ENCODE data around the gene SLC38A8.

Gene SLC38A8

DNA sequence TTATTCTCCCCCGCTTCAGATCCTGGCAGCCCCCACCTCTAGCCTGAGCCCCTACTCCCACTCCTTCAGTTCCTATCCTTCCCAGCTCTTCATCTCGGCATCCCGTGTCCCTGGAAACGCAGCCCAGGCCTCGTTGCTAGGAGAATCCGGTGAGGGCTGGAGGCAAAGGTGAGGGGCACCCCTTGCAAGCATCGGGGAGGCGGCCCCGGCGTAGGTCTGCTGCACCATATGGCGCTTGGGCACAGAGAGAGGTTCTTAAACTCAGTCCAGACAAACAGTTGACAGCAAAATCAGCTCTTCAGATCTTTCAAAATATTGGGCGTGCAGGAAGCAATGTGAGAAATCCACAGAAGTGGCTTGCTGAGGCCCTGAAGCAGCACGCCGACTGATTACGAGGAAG lies 15.0 kb downstream of the SLC38A8 start:
- DNase-seq = no peak

DNA sequence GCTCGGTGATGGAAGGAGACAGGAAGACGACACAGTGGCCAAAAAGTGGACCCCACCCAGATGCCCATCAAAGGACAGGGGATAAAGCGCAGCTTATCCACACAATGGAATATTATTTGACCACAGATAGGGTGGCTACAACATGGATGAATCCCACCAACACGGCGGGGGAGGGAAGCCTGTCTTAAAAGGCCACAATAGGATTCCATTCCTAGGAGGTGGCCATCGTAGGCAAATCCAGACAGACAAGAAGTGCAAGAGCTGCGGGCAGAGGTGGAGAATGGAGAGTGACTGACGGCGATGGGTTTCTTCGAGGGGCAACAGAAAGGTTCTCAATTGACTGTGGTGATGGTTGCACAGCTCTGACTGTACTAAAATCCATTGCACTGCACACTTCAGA lies 16.0 kb downstream of the SLC38A8 start:
- no peak for DNase-seq

DNA sequence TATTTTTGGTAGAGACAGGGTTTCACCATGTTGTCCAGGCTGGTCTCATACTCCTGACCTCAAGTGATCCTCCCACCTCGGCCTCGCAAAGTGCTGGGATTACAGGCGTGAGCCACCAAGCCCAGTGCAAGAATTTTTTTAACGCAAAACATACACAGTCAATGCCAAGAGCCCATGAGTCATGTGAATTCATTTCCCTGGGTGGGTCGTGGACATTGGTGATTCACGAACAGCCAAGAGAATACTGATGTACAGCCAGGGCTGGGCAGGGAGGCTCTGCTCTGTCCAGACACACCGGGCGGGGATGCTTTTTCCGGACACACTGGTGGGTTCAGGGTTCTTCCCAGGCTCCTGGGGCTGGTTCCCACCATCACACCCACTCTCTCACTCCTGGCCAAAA lies 17.7 kb downstream of the SLC38A8 start:
- DNase-seq = no peak

DNA sequence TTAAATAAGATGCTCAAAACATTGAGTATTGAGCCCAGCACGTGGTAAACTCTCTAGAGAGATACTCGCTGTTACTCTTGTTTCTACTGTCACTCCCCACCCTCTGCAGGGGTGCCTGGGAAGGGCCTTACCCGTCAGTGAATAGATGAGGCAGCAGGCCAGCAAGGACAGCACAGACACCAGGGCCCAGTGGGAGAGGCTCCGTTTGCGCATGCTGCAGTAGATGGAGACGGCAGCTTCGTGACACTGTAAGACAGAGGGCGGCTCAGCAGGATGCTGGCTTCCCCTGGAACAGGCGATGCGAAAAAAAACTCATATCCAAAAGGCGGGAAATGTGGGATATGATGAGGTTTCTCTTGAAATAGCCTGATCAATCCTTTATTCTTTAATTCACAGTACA lies 20.0 kb downstream of the SLC38A8 start:
- DNase-seq = no peak

DNA sequence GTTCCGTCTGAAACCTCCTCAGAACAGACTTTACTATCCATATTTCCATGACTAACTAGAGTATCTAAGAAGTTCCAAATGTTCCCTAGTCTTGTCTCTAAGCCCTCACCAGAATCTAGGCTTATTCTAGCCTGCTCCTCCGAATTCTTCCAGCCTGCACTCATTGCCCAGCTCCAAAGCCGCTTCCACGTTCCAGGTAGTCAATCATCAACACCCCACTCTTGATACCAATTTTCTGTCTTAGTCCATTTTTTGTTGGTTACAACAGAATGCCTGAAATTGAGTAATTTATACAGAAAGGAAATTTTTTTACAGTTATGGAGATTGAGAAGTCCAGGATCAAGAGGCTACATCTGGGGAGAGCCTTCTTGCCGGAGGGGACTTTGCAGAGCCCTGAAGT lies 21.1 kb downstream of the SLC38A8 start:
- DNase-seq = no peak

DNA sequence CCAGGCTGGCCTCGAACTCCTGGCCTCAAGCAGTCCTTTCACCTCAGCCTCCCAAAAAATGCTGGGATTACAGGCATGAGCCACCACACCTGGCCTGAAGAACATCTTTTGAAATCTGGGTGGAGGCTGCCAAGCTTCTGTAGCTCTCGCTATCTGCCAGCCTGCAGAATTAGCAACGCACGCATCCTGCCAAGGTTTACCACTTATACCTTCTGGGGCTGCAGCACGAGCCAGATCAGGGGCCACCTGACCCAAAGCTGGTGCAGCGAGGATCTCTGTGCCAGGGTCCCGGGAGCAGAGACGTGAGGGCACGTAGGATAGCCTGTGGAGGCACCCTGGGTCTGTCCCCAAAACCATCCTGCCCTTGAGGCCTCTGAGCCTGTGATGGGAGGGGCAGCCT lies 22.2 kb downstream of the SLC38A8 start:
- no peak for DNase-seq

DNA sequence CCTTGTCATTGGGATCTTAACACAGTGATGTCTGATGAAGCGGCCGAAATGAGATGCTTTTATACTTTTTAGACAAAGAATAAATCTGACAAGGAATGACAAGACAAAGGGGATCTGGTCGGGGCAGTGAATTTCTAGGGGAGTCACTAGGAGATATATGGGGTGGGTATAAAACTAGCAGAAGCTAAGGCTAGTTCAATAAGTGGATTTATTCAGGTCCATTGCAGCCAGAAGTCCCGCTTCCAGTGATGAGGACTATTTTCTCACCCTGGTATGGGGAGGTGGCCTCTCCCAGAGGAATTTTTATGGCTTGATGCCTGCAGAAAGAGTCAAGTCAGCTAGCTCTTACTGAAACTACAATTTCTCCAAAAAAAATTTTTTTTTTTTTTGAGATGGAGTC lies 23.9 kb downstream of the SLC38A8 start:
- no peak for DNase-seq

DNA sequence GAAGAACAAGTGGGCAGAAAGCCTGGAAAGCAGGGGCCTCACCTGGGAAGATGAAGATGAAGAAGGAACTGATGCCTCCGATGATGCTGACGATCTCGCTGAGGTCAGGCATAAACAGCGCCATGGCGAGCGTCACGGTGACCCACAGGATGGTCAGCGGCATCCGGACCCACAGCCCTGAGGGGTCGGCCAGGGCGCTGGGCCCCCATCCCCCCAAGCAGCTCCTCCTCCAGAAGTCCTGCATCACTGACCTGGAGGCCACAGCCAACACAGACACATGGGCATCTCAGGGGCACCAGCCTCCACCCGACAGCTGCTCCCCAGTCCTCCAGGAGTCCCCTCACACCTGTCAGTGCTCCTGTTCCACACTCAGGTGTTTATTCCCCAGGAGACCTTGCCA lies 26.1 kb downstream of the SLC38A8 start:
- DNase-seq = no peak

DNA sequence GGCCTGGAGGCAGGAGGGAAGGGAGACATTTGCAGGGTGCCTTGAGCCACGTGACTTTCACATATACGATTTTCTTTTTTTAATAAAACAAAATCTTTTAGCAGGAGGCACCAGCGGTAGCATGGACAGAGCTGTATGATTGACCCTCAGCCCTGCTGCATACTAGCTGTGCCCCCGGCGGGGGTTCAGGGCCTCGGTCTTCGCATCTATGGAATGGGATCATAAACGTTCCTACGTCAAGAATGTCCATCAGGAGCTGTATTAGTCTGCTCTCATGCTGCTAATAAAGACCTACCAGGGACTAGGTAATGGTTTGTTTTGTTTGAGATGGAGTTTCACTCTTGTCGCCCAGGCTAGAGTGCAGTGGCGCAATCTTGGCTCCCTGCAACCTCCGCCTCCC lies 27.2 kb downstream of the SLC38A8 start:
- DNase-seq = no peak

DNA sequence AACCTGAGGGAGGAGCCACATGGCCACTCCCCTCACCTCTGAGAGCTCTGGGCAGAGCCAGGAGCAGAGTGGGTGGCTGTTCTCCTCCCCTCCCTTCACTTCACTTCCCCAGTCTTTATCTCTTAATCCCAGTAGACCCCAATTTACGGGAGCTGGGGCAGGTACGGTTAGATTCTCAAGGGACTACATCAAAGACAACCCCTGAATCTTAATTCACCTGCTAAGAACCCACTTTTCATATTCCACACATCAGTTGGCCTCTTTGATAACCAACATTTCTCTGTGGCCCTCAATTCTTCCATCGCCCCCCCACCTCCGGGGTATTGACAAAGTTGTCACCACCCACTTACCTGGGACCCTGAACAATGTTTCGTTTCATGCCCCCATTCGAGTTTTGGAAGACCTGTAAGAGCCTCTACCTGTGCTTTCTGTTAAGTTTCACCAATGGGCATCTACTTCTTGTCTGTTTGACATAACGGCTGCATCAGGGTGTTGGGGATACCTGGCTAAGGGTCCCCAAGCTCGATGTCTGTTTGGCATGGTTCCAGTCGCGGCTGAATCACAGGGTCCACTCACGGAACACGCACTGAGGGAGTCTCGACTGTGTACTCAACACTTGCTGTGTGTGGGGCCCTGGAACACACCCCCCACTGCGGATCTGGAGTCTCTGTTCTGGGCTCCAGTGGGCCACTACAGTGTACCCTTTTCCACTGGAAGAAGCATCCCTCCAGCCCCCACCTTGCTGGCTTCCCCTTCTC lies 27.8 kb downstream of the SLC38A8 start:
- DNase-seq = no peak

DNA sequence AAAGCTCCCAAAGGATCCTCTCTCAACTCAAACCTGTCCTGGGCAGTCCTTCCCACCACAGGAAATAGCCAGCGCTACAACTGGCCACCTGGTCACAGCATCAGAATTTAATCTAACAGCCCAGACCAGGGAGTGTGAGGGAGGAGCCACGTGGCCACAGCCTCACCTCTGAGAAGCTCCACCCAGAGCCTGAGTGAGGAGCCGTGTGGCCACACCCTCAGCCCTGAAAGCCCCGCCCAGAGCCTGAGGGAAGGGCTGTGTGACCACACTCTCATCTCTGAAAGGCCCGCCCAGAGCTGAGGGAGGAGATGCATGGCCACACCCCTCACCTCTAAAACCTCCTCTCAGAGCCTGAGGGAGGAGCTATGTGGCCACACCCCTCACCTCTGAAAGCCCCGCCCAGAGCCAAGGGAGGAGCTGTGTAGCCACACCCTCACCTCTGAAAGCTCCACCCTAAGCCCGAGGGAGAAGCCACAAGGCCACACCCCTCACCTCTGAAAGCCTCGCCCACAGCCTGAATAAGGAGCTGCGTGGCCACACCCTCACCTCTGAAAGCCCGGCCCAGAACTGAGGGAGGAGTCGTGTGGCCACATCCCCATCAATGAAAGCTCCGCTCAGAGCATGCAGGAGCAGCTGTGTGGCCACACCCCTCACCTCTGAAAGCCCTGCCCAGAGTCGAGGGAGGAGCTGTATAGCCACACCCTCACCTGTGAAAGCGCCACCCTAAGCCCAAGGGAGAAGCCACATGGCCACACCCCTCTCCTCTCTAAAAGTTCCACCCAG lies 28.6 kb downstream of the SLC38A8 start:
- DNase-seq = no peak

DNA sequence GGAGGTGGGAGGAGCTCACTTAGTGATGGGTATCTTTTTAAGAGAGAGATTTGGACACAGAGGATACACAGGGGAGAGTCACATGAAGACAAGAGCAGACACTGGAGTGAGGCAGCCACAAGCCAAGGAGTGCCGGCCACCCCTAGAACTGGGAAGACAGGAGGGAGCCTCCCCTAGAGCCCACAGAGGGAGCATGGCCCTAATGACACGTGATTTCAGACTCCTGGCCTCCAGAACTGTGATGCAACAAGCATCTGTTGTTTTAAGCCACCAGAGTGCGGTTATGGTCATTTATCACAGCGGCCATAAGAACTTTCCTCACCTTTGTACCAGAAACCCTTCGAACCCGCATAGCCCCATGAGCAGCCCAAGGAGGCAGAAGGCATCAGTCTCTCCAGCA lies 33.3 kb downstream of the SLC38A8 start:
- DNase-seq = no peak

DNA sequence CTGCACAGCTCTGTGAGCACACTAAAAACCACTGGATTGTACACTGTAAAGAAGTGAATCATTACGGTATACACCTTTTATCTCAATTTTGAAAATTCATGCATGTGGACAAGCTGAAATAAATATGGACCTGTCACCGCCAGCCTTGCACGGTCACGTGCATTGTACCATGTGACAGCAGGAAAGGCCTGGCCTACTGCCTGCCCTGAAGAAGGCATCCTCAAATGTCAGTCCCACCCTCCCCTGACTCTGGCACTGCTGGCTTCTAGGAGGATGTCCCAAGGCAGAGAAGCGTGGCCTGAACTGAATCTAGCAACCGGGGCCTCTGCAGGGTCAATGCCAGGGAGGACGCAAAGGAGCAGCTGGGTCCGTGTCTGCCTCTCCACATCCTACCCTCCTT lies 34.6 kb downstream of the SLC38A8 start:
- no peak for DNase-seq

DNA sequence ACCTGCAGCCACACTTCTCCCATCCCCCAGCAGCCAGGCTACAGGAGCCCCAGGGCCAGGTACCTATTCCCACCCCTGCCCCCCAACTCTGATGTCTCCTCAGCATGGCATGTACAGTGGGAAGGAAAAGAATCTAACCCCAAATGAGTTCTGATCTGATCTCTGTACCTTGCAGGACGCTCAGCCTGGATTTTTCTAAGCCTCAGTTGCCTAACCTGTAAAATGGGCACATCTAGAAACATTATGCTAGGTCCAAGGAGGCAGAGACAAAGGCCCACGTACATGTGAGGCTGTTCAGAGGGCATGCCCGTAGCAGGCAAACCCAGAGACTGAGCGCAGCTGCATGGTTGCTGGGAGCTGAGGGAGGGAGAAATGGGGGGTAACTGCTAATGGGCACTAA lies 35.1 kb downstream of the SLC38A8 start:
- DNase-seq = no peak

DNA sequence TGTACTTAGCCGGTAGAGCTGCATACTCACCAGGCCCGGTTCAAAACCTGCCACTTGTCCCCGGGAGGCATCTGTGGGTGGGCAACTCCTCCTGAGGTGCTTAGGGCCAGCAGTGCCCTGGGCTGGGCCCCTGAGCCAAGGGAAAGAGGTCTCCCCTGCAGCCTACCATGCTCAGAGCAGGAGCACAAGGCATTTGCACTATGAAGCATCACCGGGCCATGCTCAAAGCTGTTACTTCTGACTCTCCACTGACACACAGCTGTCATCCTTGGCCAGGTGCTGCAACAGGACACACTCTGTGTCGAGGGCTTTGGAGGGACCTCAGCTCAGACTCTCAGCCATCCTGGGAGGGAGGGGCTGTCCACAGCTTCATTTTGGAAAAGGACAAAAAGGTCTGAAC lies 37.2 kb downstream of the SLC38A8 start:
- DNase-seq = no peak

DNA sequence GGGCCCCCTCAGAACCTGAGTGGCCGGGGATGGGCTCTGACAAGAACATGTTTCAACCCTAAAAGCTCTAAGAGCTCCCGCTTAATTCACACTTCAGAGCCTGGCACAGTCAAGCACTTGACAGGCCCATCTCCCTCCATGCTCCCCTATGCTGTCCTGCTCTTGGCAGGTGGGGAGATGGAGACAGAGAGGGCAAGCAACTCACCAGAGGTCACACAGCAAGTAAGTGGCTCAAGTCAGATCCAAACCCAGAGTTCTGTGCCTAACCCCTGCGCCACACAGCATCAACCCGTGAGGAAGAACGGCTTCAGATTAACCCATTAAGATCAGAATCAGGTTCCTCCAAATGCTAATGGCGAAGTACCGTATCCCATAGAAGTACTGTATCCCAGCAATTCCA lies 38.2 kb downstream of the SLC38A8 start:
- DNase-seq = no peak

DNA sequence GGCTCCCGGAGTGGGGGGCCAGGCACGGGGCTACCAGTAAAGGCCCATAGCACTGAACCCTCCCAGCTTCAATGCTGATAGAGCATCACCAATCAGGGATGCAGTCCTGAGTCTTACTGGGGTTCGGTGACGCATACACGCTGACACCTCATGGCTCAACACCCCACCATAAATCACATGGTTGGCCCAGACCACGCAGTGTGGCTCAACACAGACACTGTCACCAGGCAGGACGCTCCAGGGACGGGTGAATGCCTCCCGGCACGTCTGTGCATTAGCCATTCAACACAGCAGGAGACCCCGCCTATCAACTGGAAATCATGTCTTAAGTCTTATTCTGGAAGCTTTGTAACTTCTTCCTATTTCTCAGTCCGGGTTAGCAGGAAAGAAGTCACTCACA lies 39.6 kb downstream of the SLC38A8 start:
- DNase-seq = no peak

DNA sequence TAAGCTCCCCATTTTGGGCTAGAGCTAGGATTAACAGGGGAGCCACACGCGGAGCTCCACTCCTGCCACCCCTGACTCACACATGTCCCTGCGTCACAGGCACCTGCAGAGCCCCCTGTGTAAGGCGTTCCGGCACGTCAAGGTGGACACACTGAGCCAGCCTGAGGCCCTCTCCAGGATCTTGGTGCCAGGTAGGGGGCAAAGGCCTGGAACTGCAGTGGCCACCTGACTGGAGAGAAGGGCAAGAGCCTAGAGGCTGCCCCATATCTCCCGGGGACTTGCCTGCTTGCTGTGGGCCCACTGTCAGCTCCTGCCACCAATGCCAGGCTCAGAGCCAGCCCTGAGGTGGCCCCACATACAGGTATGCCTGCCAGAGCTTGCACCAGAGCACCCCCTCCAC lies 40.9 kb downstream of the SLC38A8 start:
- DNase-seq = no peak

DNA sequence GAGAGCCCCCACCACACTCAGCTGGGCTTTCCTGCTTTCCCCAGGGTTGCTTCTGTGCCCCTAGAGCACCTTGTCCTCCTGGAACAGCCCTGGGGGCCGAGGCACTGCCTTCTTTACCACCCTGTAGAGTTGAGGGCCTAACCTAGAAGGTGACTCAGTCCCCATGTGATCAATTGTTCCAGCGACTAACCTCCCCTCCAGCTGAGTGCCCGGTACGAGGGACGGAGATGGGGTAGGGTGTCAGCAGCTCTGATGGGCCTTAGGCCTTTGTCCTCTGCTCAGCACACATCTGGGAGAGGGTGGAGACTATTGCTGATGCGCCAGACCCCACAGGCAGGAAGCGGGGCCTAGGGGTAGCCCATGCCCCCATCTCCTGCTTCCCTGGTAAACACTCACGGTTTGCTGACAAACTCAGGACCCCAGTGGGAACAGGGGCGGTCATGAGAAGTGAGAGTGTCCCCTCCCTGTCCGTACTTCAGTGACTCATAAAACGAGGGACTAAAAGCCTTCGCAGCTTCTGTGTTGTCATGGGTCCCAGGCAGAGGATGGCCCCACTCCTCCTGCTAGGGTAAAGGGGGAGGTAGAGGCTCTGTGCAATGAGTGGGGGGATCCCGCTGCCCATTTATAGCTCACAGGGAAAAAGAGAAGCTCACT lies 41.5 kb downstream of the SLC38A8 start:
- DNase-seq = no peak

DNA sequence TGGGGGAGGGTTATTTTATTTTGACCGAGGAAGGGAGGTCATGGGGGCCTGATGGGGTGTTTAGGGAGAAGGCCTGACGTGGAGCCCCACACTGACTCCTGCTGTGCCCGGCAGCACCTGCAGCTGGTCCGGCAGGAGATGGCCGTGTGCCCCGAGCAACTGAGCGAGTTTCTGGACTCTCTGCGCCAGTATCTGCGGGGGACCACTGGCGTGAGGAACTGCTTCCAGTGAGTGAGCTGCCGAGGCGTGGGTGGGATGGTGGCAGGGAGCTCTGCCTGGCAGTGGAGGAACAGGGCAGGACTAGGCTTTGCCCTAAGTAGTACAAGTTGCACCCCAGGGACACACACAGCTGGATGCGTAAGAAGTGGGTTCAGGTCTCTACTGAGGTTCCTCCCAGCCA lies 44.5 kb downstream of the SLC38A8 start:
- DNase-seq = no peak

DNA sequence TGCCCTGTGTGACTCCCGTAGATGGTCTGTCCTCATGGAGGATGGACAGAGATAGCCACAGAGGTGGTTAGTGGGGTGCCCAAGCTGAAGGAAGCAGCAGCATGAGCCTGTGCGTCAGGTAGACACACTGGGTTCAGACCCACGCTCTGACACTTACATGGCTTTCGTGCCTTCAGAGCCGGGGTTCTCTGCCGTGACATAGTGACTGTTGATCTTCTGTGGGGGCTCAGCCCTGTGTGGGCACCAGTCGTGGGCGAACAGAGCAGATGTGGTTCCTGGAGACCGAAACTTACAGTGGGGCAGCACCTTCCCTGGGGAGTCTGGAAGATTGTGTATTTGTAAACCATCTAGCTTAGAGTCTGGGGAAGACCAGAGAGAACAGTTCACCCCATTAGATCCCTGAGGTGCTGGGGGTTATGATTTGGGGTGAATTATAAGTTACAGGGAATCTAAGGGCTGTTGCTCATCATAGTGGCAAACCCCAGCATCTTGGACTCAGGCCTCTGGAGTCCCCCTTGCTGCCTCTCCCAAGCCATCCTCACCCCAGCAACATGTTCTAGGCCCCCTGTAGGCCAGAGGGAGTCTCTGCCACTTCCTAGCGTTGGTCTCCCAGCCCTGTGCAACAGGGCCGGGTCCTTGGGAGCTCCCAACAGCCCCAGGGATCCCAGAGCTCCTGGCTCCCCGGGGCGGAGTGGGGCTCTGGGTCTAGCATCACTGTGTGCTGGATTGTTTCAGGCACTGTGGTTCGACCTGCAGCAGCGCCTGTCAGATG lies 45.9 kb downstream of the SLC38A8 start:
- DNase-seq = no peak

DNA sequence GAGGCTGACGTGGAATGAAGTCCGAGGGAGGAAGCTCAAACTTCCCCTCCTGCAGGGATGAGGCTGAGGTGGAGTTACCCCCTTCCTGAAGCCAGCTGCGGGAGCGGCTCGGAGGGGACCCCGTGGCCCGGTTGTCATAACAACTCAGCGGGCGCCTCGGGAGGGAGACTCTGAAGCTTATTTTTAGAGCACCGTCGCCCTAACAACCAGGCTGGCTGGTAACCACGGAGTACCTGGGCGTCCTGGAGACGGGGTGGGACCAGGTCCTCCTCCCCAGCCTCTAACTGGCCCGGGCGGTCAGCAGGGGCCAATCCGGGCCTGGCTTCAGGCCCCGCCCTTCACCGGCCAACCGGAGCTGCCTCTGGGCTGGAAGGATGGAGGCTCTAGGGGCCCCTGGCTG lies 46.8 kb downstream of the SLC38A8 start:
- DNase-seq = peak; percentile 63

DNA sequence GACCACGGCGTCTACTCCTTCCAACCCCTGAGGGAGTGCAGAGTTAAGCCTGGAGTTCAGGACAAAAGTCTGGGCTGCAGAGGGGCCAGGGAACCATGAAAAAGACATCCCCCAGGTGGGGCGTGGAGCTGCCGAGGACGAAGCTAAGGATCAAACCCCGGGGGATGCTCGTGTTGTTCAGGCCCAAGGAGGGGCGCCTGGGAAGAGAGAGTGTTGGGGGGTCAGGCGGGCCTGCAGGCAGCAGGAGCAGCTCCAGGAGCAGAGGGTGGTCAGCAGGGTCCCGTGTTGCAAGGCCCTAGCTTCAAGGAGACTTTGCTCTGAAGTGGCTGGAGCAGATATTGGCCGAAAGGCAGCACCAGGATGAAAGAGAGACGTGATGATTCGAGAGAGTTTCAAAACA lies 47.9 kb downstream of the SLC38A8 start:
- DNase-seq = no peak

All from DMS79 (cell line).